A673 (cell line): ENCODE measurements around the gene IGFALS. TPM values are rescaled to one million over a fixed set of nuclear protein-coding genes. Genes with fewer than 3 reads are reported as not detected.
A peak's percentile ranks its signal among the peaks of the same experiment; 100 is the strongest.

Source experiments
- BruUV-seq: library from RNA; stranded (reverse); fragments of 400-500 nt; replicated peaks from 2 replicates; lab custom pipeline; 2021; lab: Mats Ljungman, UMichigan
- CTCF ChIA-PET: fragments of 300-600 bp; sonication (Branson Sonifier 250); formaldehyde crosslinking; loops from one replicate; lab custom pipeline; 2022; ENCODE audit warnings: antibody characterized with exemption; lab: Charles Lee
- POLR2A ChIA-PET: fragments of 300-600 bp; sonication (Branson Sonifier 250); formaldehyde crosslinking; loops from one replicate; lab custom pipeline; 2022; ENCODE audit warnings: antibody characterized with exemption; ENCODE audit not compliant: low non-redundant PET; lab: Charles Lee
- DNase-seq: peaks from one replicate; pipeline ENCODE4 v3.0.0-alpha.2; 2015; ENCODE audit warnings: low spot score
- H3K27ac ChIP-seq: fragments of 200-600 bp; sonication (generic); 2 replicates; pipeline ENCODE4 v1.5.1; 2016; ENCODE audit warnings: mixed run types, low read depth, mild to moderate bottlenecking, mixed read lengths, antibody characterized with exemption, low read length; ENCODE audit not compliant: poor library complexity, severe bottlenecking
- H3K27me3 ChIP-seq: fragments of 200-600 bp; sonication (generic); replicated peaks from 2 replicates; pipeline ENCODE4 v1.6.1; 2017; ENCODE audit warnings: mixed run types, low read depth, mild to moderate bottlenecking, mixed read lengths, antibody characterized with exemption, low read length; ENCODE audit not compliant: insufficient read depth, poor library complexity
- H3K36me3 ChIP-seq: fragments of 200-600 bp; sonication (generic); 2 replicates; pipeline ENCODE4 v1.6.1; 2016; ENCODE audit warnings: mixed run types, mild to moderate bottlenecking, mixed read lengths, antibody characterized with exemption, low read length; ENCODE audit not compliant: insufficient read depth, poor library complexity, severe bottlenecking
- H3K4me1 ChIP-seq: fragments of 200-600 bp; sonication (generic); 2 replicates; pipeline ENCODE4 v1.6.1; 2017; ENCODE audit warnings: mixed run types, mild to moderate bottlenecking, mixed read lengths, antibody characterized with exemption, low read length; ENCODE audit not compliant: insufficient read depth, poor library complexity, severe bottlenecking
- H3K4me3 ChIP-seq: fragments of 200-600 bp; sonication (generic); 2 replicates; pipeline ENCODE4 v1.5.1; 2016; ENCODE audit warnings: low read depth, mixed run types, mild to moderate bottlenecking, mixed read lengths, low read length; ENCODE audit not compliant: poor library complexity, severe bottlenecking
- H3K9me3 ChIP-seq: fragments of 200-600 bp; sonication (generic); 2 replicates; pipeline ENCODE4 v1.6.1; 2016; ENCODE audit warnings: mixed run types, low read depth, mild to moderate bottlenecking, mixed read lengths, antibody characterized with exemption, low read length; ENCODE audit not compliant: poor library complexity, severe bottlenecking
- EZH2 ChIP-seq: fragments of 200-600 bp; sonication (generic); IDR thresholded peaks from 2 replicates; pipeline ENCODE4 v1.6.1; 2017; ENCODE audit warnings: borderline replicate concordance, low read depth, mild to moderate bottlenecking, mixed read lengths, antibody characterized with exemption, low read length; ENCODE audit not compliant: poor library complexity, severe bottlenecking
- intact Hi-C: fragments of 100-400 bp; cut with micrococcal nuclease; formaldehyde crosslinking; loops from one replicate; pipeline ENCODE4 v1.10.0; 2022; ENCODE audit not compliant: unreplicated experiment
- total RNA-seq: library from RNA; stranded (reverse); gene quantifications from 2 replicates; pipeline ENCODE4 v1.2.3, GENCODE V29; 2021
- TF ChIP-seq, protein P1 (sequence below): fragments of 300-800, 200-600 bp; sonication (generic); conservative IDR thresholded peaks from 2 replicates; pipeline ENCODE4 v1.5.1; 2017; ENCODE audit warnings: low read depth, mild to moderate bottlenecking, antibody characterized with exemption, low read length, moderate library complexity, mixed read lengths

The IGFALS gene
- total RNA-seq, 1 experiment from 2014 or later = not detected

DNA sequence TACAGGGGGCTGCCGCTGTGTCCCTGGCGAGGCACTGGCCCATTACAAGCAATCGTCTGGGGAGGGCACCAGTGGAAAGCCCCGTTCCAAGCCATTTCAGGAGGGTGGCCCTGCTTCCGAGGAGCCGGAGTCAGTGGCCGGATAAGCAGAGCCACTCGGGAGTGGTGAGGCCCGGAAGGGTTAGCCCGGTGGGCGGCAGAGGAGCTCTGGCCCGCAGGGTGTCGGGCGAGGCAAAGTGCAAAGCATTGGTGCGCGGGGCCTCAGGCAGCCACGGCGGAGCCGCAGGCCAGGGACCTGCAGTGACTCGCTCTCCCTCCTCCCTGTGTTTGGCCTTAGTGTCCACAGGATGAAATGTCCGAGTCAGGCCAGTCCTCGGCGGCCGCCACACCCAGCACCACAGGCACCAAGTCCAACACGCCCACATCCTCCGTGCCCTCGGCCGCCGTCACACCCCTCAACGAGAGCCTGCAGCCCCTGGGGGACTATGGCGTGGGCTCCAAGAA lies 46.8 kb downstream of the IGFALS start:
- H3K36me3 ChIP-seq = peaks cover 15% of the 10 kb centered on the region
- no TSS peak for BruUV-seq
- intact Hi-C loops = no loop called here
- ChIA-PET CTCF (interaction anchor here (0.6 kb wide), 1 partner anchor 182 kb away, joined by 10 read pairs; no protein-coding TSS in a partner anchor), POLR2A (no interaction called here)
- H3K27me3 ChIP-seq = no peaks in the 10 kb centered on the region
- peak overlapping the region; percentile 30 for H3K27ac ChIP-seq
- H3K9me3 ChIP-seq = no peaks in the 10 kb centered on the region
- no peaks in the 10 kb centered on the region for H3K4me1 ChIP-seq
- no peak overlapping the region for H3K4me3 ChIP-seq
- no peak for TF ChIP-seq EZH2
- TF ChIP-seq, protein P1, sequence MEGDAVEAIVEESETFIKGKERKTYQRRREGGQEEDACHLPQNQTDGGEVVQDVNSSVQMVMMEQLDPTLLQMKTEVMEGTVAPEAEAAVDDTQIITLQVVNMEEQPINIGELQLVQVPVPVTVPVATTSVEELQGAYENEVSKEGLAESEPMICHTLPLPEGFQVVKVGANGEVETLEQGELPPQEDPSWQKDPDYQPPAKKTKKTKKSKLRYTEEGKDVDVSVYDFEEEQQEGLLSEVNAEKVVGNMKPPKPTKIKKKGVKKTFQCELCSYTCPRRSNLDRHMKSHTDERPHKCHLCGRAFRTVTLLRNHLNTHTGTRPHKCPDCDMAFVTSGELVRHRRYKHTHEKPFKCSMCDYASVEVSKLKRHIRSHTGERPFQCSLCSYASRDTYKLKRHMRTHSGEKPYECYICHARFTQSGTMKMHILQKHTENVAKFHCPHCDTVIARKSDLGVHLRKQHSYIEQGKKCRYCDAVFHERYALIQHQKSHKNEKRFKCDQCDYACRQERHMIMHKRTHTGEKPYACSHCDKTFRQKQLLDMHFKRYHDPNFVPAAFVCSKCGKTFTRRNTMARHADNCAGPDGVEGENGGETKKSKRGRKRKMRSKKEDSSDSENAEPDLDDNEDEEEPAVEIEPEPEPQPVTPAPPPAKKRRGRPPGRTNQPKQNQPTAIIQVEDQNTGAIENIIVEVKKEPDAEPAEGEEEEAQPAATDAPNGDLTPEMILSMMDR = no peak
- no peak for DNase-seq

DNA sequence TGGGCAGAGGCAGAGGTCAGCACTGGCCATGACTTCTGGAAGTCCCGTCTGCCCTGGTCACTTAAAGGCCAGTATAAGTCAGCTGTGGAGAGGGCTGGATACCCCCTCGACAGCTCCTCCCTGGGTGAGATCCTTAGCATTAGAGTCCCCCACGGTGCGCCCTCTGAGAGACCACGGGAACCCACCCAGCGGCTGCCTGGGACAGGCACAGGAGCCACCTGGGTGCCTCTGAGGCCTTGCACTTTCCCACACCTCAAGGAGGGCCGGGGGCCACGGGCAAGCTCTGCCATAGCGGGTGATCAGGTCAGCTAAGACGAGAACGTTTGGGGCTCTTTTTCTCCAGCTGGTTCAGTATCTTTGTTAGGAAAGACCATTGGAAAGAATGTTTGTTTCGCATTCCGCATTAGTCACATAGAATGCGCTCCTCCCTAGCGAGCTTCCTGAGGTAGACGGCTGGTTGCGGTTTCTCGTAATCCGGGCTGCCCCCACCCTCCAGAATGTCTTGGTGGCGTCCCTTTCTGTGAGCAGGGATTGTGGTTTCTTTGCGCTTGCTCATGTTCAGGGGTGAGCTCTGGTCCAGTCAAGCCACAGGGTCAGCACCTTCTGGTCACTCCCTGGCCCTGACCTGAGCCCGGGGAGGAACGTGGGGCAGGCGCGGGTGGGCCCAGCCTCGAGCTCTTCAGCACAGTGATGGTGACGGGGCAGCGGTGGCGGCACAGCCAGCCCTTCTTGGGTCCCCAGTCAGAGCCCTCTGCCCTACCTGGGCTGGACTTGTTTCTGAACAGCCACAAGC lies 47.4 kb downstream of the IGFALS start:
- peak overlapping the region; percentile 30 for H3K27ac ChIP-seq
- H3K4me1 ChIP-seq = no peaks in the 10 kb centered on the region
- intact Hi-C loops = no loop called here
- DNase-seq = peak; percentile 38
- ChIA-PET POLR2A (no interaction called here), CTCF (interaction anchor here (0.6 kb wide), 1 partner anchor 183 kb away, joined by 10 read pairs; no protein-coding TSS in a partner anchor)
- H3K9me3 ChIP-seq = no peaks in the 10 kb centered on the region
- no peak overlapping the region for H3K4me3 ChIP-seq
- TF ChIP-seq, protein P1 = no peak
- TF ChIP-seq EZH2 = no peak
- no TSS peak for BruUV-seq
- peaks cover 14% of the 10 kb centered on the region for H3K36me3 ChIP-seq
- no peaks in the 10 kb centered on the region for H3K27me3 ChIP-seq

DNA sequence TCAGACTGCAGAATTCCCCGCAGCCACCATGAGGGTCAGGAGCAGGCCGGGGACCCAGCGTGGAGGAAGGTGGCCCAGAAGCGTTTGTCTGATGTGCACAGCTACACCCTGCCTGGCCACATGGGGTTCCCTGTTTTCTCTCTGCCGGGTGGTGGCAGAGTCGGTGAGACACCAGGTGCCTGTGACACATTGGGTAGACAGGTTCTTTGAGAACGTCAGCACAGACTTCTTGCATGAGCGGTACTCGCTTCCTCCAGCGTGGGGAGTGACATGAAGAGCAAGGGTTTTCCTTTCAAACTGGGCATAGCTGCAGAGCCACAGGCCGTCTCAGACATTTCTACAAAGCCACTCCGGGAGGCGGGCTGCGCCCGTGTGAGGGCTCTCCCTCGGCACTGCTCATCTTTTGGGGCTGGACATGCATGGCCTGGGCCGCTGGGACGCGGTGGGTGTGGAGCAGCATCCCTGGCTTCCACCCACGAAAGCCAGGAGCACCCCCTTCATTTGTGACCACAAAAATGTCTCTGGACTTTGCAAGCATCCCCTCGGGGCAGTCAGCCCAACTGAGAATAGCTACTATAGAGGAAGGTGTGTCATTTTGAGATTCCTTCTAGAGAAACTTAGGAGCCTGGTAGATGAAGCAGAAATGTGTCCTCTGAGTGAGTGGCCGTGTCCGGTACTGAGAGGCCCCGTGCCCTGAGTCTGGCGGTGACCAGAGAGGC lies 48.2 kb downstream of the IGFALS start:
- POLR2A ChIA-PET = no interaction called here
- CTCF ChIA-PET = no interaction called here
- TF ChIP-seq EZH2 = no peak
- TF ChIP-seq, protein P1 = no peak
- intact Hi-C loops = no loop called here
- no peak overlapping the region for H3K27ac ChIP-seq
- peaks cover 14% of the 10 kb centered on the region for H3K36me3 ChIP-seq
- no peaks in the 10 kb centered on the region for H3K4me1 ChIP-seq
- H3K9me3 ChIP-seq = no peaks in the 10 kb centered on the region
- no peaks in the 10 kb centered on the region for H3K27me3 ChIP-seq
- no peak overlapping the region for H3K4me3 ChIP-seq
- no TSS peak for BruUV-seq
- DNase-seq = no peak
